NT2/D1 (cell line): Measurements from ENCODE around the gene LRRC58.

Experiments used
- YY1 ChIP-seq: IDR thresholded peaks from 2 replicates; pipeline ENCODE4 v1.6.1; 2011; ENCODE audit not compliant: insufficient read length, insufficient read depth
- ZNF274 ChIP-seq: IDR thresholded peaks from 2 replicates; pipeline ENCODE4 v1.6.1; 2011; ENCODE audit warnings: mild to moderate bottlenecking, low read depth, low read length

DNA sequence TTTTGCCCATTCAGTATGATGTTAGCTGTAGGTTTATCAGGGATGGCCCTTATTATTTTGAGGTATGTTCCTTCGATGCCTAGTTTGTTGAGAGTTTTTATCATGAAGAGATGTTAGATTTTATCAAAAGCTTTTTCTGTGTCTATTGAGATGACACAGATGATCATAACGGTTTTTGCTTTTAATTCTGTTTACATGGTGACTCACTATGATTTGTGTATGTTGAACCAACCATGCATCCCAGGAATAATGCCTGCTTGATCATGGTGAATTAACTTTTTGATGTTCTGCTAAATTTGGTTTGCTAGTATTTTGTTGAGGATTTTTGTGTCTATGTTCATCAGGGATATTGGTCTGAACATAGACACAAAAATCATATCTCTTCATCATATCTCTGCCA lies 72.4 kb downstream of the LRRC58 start:
- TF ChIP-seq ZNF274 (no peak), YY1 (no peak)
